Left forelimb (tissue), 1 donor: ENCODE results near the gene CMTM2.
"Not testable (repeated sequence)": the region's sequence is repeated elsewhere in the genome, so short reads cannot be mapped to it uniquely, and the experiment has no call there.

Source experiments
- DNase-seq: peaks from one replicate; pipeline ENCODE4 v3.0.0-alpha.2; 2018; ENCODE audit warnings: low spot score

Gene CMTM2

DNA sequence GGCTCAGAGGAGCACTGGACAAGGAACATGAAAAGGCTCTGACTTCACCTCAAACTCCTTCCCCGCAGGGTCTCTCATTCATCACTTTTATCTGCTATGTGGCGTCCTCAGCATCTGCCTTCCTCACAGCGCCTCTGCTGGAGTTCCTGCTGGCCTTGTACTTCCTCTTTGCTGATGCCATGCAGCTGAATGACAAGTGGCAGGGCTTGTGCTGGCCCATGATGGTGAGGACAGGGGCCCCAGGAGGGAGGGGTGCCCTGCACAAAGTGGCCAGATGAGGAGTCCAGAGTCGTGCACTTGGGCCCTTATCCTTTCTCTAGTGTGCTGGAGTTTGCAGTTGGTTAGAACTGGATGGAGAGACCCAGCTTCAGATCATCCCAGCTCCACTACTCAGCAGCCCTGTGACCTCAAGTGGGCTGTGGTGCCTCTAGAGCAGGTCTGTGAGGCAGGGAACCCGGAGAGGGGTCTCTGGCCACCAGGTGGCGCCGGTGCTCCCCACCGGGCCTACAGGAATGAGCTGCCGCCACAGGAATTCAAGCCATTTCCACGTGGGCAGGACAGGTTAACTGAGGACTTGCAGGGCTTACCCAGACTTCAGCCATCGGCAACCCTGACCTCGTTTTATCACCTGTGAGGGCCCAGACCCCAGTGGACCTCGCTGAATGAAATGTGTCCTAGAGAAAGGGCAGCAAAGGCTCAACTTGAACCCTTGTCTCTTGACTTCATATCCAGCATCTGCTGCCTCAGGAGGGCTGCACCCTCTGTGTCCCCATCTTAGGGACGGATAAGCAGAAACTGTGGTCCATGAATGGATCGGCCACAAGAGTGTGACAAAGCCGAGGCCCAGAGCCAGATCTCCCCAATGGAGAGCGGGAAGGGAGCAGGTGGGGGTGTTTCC, 29.2 kb downstream of the CMTM2 start:
- peak; percentile 82 for DNase-seq

DNA sequence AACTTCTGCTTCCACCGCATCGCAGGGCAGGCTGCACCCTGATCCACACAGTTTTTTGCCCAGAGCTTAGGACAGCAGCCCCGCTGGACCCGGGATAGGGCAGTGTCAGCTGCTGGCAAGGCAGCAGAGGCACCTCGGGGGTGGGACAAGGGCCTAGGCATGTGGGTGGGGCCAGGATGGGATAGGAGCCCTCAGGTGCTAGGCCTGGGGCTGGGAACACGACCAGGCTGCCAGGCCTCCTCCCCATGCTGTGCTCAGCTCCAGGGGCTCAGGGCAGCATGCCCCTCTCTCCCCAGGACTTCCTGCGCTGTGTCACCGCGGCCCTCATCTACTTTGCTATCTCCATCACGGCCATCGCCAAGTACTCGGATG, 29.9 kb downstream of the CMTM2 start:
- no peak for DNase-seq

- no peak for DNase-seq
Measured at GRCh38 chr16:66610111-66610820, 31.0 kb downstream of the CMTM2 start.

- DNase-seq: not testable (repeated sequence)
Measured at GRCh38 chr16:66611911-66612310, 32.6 kb downstream of the CMTM2 start.

GRCh38 chr16:66612422-66612821, 33.2 kb downstream of the CMTM2 start:
- DNase-seq: no peak

DNA sequence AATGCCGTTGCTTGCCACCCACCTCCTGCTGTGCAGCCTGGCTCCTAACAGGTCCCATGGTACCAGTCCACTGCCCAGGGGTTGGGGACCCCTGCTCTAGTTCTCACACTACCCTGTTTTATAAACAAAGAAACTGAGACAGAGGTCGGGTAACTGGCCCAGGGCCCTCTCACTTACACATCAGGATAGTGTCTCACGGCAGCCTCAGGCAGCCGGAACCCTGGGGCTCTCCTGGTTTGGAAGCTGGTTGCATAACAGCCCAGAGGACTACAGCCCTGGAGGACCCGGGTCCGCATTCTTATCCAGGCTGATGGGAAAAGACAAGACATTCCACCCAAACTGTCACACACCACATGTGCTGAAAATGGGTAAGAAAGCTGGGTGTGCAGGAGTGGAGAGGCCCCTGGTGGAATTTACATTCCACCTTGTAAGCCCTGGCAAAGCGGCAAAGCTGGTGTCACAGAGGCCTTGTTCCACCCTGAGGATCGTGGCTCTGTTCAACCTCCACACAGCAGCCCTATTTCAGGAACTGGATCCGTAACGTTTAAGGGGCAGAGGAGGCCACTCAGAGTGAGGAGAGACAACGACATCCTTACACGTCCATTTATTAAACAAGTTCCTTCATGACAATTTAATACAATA, 35.0 kb downstream of the CMTM2 start:
- DNase-seq: no peak

- no peak for DNase-seq
Measured at GRCh38 chr16:66616169-66616568, 36.9 kb downstream of the CMTM2 start.

GRCh38 chr16:66616592-66616991, 37.3 kb downstream of the CMTM2 start:
- no peak for DNase-seq

GRCh38 chr16:66617010-66617434, 37.8 kb downstream of the CMTM2 start:
- no peak for DNase-seq

- no peak for DNase-seq
Measured at GRCh38 chr16:66617728-66618127, 38.5 kb downstream of the CMTM2 start.

DNA sequence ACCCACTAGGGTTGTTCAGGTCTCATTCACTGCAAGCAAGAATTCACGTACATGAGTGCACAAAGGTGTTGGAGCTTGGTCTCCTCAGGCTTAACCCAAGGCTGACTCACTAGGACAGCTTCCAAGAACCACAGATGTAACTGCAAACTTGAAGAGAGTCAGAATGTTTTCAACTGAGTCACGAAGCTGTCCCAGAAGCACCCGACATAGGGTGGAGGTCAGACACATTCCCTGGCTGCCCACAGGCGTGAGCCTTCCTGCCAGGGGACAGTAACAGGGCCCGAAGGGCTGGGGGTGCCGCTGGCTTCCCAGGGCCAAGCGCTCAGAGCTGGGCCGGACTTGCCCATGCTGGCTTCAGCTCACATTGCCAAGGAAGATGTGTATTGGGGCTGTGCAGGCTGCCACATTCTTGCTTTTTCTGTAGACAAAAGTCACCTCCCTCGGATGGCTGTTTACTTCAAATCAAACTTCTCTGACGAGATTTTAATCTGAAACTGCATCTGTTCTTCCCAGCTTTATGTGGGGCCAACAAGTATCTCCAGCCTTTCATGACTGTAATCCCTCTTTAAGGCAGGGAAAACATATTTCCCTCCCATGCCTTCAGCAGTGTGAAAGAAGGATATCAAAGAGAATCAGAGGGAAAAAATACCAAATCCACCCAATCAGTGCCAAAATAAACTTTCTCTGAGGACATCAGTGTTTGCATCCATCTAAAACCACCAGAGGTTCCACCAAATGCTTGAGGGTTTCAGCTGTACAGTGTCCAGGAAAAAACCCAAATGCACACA, 39.5 kb downstream of the CMTM2 start:
- DNase-seq: no peak

GRCh38 chr16:66619534-66620428, 40.5 kb downstream of the CMTM2 start:
- DNase-seq: no peak

- no peak for DNase-seq
Measured at GRCh38 chr16:66620429-66620795, 41.1 kb downstream of the CMTM2 start.

GRCh38 chr16:66621973-66622372, 42.7 kb downstream of the CMTM2 start:
- DNase-seq: no peak

- no peak for DNase-seq
Measured at GRCh38 chr16:66622863-66623262, 43.6 kb downstream of the CMTM2 start.

DNA sequence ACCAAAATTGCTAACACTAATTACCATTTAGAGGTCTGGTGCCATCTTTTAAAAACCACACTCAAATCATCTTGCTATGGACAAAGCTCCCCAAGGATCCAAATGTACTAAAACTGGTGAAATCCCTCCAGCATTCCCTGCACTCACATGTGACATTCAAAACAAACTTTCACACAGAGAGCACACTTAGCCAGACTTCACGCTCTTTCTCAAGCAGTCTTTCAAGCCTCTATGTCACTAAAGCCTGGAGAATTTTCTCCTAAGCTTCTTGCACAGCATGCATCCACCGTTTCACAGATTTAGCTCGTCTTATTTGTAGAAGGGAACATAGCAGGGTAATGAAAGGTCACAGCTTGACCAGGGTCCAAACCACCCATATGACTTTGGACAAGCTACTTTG, 44.5 kb downstream of the CMTM2 start:
- DNase-seq: no peak

- not testable (repeated sequence) for DNase-seq
Measured at GRCh38 chr16:66627611-66628378, 48.5 kb downstream of the CMTM2 start.

GRCh38 chr16:66629856-66630255, 50.6 kb downstream of the CMTM2 start:
- no peak for DNase-seq

- not testable (repeated sequence) for DNase-seq
Measured at GRCh38 chr16:66630561-66631260, 51.4 kb downstream of the CMTM2 start.

DNA sequence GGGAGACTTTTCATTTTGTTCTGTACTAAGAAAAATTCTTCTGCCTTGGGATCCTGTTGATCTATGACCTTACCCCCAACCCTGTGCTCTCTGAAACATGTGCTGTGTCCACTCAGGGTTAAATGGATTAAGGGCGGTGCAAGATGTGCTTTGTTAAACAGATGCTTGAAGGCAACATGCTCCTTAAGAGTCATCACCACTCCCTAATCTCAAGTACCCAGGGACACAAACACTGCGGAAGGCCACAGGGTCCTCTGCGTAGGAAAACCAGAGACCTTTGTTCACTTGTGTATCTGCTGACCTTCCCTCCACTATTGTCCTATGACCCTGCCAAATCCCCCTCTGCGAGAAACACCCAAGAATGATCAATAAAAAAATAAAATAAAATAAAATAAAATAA, 52.3 kb downstream of the CMTM2 start:
- not testable (repeated sequence) for DNase-seq
